HG03354 (cell line): ENCODE results near the gene AP3S2.
"Not testable (repeated sequence)": the region's sequence is repeated elsewhere in the genome, so short reads cannot be mapped to it uniquely, and the experiment has no call there.

ENCODE experiments used
- ATAC-seq: cut with Tn5 transposase; IDR thresholded peaks from one replicate; pipeline ENCODE4 v1.9.1; 2021; ENCODE audit warnings: mild to moderate bottlenecking; ENCODE audit not compliant: unreplicated experiment, poor library complexity, severe bottlenecking

The AP3S2 gene

GRCh38 chr15:89904519-89904918 is 10.7 kb upstream of the AP3S2 start:
- ATAC-seq = no peak

- ATAC-seq = no peak
These were observed 10.0 kb upstream of the AP3S2 start for GRCh38 chr15:89903858-89904130.

GRCh38 chr15:89903015-89903857 is 9.4 kb upstream of the AP3S2 start:
- ATAC-seq = no peak

- ATAC-seq = no peak
These were observed 7.1 kb upstream of the AP3S2 start for GRCh38 chr15:89900849-89901248.

DNA sequence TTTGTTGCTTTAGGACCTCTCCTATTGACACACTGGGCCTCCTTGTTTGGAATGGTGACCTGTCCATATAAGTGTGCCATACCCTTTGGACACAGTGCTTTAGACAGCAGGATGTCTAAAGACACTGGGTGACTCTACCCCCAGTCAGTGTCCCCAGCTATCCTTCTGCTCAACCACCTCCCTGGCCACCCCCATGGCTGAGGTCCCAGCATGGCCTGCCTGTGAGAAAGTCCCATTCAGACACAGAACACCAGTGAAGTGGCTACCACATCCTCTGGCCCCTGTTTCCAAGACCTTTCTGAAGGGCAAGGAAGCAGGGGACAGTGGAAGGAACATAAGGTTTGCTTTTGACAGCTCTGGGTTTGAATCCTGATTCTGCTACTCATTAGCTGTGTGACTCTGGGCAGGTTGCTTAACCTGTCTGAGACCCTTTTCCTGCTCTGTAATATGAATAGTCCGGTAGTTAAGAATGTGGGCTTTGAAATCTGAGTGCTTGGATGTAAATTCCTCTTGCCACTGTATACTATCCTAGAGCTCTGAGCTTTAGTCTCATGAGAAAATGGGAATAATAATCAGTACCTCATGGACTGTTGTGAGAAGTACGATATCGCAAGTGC is 6.3 kb upstream of the AP3S2 start:
- no peak for ATAC-seq

DNA sequence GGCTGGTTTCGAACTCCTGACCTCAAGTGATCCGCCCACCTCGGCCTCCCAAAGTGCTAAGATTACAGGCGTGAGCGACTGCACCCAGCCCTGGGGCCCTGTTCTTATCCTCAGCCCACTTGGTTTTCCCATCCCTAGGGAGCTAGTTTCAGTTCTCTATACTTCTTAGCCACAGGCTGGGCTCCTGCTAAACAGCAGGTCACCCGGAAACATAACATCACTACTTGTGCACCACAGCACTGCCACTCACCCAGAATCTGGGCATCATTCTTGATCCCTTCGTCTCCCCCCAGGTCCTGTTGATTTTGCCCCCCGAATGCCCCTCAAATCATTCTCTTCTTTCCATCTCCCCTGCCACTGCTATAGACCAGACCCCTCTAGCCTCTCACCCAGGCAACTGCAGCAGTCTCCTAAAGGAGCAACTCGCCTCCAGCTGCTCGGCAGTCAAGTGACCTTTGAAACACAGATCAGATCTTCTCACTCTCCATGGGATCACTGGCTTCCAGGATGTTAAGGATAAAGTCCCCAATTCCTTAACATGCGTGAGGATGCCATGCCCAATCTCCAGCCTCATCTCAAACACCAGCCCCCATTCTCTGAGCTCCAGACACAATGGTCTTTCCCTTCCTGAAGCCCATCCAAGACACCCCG is 5.6 kb upstream of the AP3S2 start:
- ATAC-seq = no peak

GRCh38 chr15:89898614-89899294 is 5.0 kb upstream of the AP3S2 start:
- peak; percentile 68 for ATAC-seq

- ATAC-seq = no peak
These were observed 4.4 kb upstream of the AP3S2 start for GRCh38 chr15:89898146-89898545.

- ATAC-seq = no peak
These were observed 767 bp downstream of the AP3S2 start for GRCh38 chr15:89893027-89893426.

GRCh38 chr15:89888214-89888804 is 5.5 kb downstream of the AP3S2 start:
- ATAC-seq = no peak

GRCh38 chr15:89885611-89886010 is 8.2 kb downstream of the AP3S2 start:
- no peak for ATAC-seq

- not testable (repeated sequence) for ATAC-seq
These were observed 8.6 kb downstream of the AP3S2 start for GRCh38 chr15:89885179-89885578.

DNA sequence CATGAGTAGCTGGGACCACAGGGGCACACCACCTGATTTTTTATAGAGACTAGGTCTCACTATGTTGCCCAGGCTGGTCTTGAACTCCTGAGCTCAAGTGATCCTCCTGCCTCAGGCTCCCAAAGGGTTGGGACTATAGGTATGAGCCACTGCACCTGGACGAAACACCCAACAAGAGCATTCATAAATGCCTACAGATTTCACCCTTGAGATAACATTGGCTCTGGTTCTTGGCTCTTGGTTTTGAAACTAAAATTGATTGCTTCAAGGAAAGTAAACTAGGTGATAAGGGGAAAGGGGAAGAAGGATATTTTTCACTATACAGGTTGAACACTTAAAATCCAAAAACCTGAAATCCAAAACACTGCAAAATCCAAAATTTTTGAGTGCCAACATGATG is 10.3 kb downstream of the AP3S2 start:
- ATAC-seq = no peak

GRCh38 chr15:89880727-89881126 is 13.1 kb downstream of the AP3S2 start:
- no peak for ATAC-seq

DNA sequence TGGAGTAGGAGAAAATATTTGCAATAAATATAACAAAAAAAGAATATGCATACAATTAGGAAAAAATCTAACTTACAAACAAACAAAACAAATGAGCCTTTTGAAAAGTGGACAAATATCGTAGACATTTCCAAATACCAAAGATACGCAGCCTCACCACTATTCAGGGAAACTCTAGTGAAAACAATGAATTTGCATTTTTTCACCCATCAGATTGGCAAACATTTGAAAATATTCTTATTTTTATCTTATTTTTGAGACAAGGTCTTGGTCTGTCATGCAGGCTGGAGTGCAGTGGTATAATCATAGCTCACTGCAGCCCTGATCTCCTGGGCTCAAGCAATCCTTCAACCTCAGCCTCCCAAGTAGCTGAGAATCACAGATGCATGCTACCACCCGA is 15.5 kb downstream of the AP3S2 start:
- no peak for ATAC-seq

DNA sequence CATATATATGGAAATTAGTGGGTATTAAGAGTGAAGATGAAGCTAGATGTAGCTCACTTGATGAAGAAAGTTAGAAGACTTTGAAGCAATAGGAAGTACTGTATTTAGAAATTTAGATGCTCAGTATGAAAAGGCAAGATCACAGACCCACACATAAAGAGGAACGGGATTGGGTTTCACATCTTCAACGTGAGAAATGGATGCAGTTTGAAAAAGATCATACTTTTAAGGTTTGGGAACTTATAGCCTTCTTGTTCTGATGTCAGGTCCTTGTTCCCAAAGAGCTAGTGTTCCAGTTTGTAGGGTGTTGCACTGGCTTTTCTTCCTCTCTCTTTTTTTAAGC is 16.7 kb downstream of the AP3S2 start:
- no peak for ATAC-seq

GRCh38 chr15:89876396-89877082 is 17.3 kb downstream of the AP3S2 start:
- ATAC-seq = no peak

DNA sequence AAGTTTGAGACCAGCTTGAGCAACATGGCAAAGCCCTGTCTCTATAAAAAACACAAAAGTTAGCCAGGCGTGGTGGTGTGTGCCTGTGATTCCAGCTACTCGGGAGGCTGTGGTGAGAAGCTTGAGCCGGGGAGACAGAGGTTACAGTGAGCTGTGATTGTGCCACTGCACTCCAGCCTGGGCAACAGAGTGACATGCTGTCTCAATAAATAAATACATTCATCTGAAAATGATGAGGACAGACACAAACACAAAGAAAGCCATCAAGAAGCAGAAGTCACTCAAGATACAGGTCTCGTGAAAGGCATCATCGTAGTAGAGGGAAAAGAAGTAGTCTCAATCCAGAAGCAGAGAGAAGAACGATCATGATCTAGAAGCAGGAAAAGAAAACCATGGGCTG is 18.1 kb downstream of the AP3S2 start:
- ATAC-seq = no peak

DNA sequence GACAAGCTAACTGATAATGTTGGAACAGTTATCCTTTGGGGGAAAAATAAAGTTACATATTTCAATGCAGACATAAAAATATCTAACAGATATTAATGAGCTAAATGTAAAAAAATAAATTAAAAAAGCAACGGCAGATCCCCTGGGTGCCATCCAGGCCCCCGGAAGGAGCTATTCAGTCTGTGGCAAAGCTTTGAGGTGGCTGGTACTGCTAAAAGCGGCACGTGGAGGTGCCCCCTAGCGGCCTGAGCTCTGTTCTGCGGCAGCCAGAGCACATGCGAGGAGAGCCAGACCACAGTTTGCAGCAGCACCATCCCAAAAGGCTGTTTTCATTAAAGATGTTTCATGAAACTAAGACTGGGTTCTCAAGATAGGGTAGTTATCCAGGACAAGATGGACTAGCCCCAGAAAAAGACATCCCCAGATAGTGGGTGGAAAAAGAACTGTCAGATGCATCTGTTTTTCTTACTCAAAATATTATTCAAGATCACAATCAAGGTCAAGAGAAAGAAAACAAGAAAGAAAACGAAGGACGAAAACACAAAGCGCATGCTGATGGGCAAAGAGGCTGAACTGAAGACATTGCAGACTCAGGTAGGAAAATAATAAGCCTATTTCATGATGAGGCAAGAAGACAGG is 18.7 kb downstream of the AP3S2 start:
- ATAC-seq = peak; percentile 94
